Caco-2 (cell line): ENCODE measurements around the gene SLC38A9. TPM values are rescaled to one million over a fixed set of nuclear protein-coding genes. Genes with fewer than 3 reads are reported as not detected.

Experiments
- BruUV-seq: library from RNA; stranded (reverse); fragments of 400-500 nt; replicated peaks from 2 replicates; lab custom pipeline; 2021; lab: Mats Ljungman, UMichigan
- CTCF ChIA-PET: fragments of 300-600 bp; sonication (Branson Sonifier 250); formaldehyde crosslinking; loops from one replicate; lab custom pipeline; 2022; ENCODE audit warnings: antibody characterized with exemption; lab: Charles Lee
- POLR2A ChIA-PET: fragments of 300-600 bp; sonication (Branson Sonifier 250); formaldehyde crosslinking; loops from one replicate; lab custom pipeline; 2022; ENCODE audit warnings: antibody characterized with exemption; lab: Charles Lee
- DNase-seq, 2 experiments: peaks; one replicate each; pipeline versions ENCODE4 v3.0.0 to v3.0.0-alpha.2; 2020 to 2022
- H3K27me3 ChIP-seq: replicated peaks from 2 replicates; pipeline ENCODE4 v1.6.0; 2011; ENCODE audit warnings: low read length; ENCODE audit not compliant: control insufficient read depth, insufficient read depth
- H3K36me3 ChIP-seq: 2 replicates; pipeline ENCODE4 v1.5.1; 2011; ENCODE audit warnings: low read length; ENCODE audit not compliant: control insufficient read depth, insufficient read depth
- H3K4me1 ChIP-seq: fragments of 250-450 bp; sonication (Bioruptor Pico); 2 replicates; pipeline ENCODE4 v1.5.1; 2020; ENCODE audit warnings: mild to moderate bottlenecking
- H3K4me3 ChIP-seq: 2 replicates; pipeline ENCODE4 v1.5.1; 2011; ENCODE audit warnings: low read depth, mild to moderate bottlenecking, control low read depth, low read length
- H3K9me3 ChIP-seq: fragments of 250-450 bp; sonication (Bioruptor Pico); 2 replicates; pipeline ENCODE4 v1.5.1; 2020; ENCODE audit warnings: mild to moderate bottlenecking, moderate library complexity
- H3K27ac Mint-ChIP-seq: one replicate; pipeline ENCODE4 v1.8.0; 2022; ENCODE audit warnings: mixed read lengths; ENCODE audit not compliant: unreplicated experiment
- H3K27me3 Mint-ChIP-seq: one replicate; pipeline ENCODE4 v1.8.0; 2022; ENCODE audit warnings: mixed read lengths; ENCODE audit not compliant: insufficient read depth, unreplicated experiment
- H3K36me3 Mint-ChIP-seq: one replicate; pipeline ENCODE4 v1.8.0; 2022; ENCODE audit warnings: mild to moderate bottlenecking, mixed read lengths; ENCODE audit not compliant: insufficient read depth, unreplicated experiment
- H3K4me1 Mint-ChIP-seq: one replicate; pipeline ENCODE4 v1.8.0; 2022; ENCODE audit warnings: low read depth, mixed read lengths; ENCODE audit not compliant: unreplicated experiment
- H3K4me3 Mint-ChIP-seq: one replicate; pipeline ENCODE4 v1.8.0; 2022; ENCODE audit warnings: mild to moderate bottlenecking, moderate library complexity, mixed read lengths; ENCODE audit not compliant: unreplicated experiment
- H3K9me3 Mint-ChIP-seq: one replicate; pipeline ENCODE4 v1.8.0; 2022; ENCODE audit warnings: mixed read lengths; ENCODE audit not compliant: unreplicated experiment
- CTCF ChIP-seq, 2 experiments: fragments of 200-600 bp in 1 of 2; IDR thresholded peaks; 1 replicate in 1 of 2; 2 replicates in 1 of 2; pipeline versions ENCODE4 v1.5.1 to v1.8.0; 2011 to 2022; ENCODE audit warnings: antibody characterized with exemption in 1 of 2, control low read depth in 1 of 2, inconsistent platforms in 1 of 2, low read depth in 1 of 2, low read length in 1 of 2, mild to moderate bottlenecking in 1 of 2, moderate library complexity in 1 of 2; ENCODE audit not compliant: insufficient read depth in 1 of 2, severe bottlenecking in 1 of 2, unreplicated experiment in 1 of 2
- intact Hi-C: fragments of 100-400 bp; cut with micrococcal nuclease; formaldehyde crosslinking; loops from one replicate; pipeline ENCODE4 v1.10.0; 2022; ENCODE audit not compliant: unreplicated experiment
- total RNA-seq: library from RNA; stranded (reverse); gene quantifications from 2 replicates; pipeline ENCODE4 v1.2.3, GENCODE V29; 2022

SLC38A9 gene
- total RNA-seq, 1 experiment from 2014 or later: 66.9 TPM

GRCh38 chr5:55674340-55674739, 37.8 kb downstream of the SLC38A9 start:
- Histone ChIP-seq H3K9me3 (no peaks in the 10 kb centered on the region), H3K4me3 (no peak overlapping the region), H3K27me3 (no peaks in the 10 kb centered on the region), H3K36me3 (no peaks in the 10 kb centered on the region; the same call in 1 of the 2 replicates), H3K4me1 (no peaks in the 10 kb centered on the region)
- no peaks in the 10 kb centered on the region for H3K9me3 Mint-ChIP-seq
- DNase-seq: no peak
- POLR2A ChIA-PET: no interaction called here
- intact Hi-C loops: no loop called here
- no peaks in the 10 kb centered on the region for H3K4me1 Mint-ChIP-seq
- no peaks in the 10 kb centered on the region for H3K27me3 Mint-ChIP-seq
- H3K4me3 Mint-ChIP-seq: no peak overlapping the region
- no TSS peak for BruUV-seq
- no peak overlapping the region for H3K27ac Mint-ChIP-seq
- no peaks in the 10 kb centered on the region for H3K36me3 Mint-ChIP-seq
- TF ChIP-seq CTCF (IDR thresholded peaks at IDR 0.05; ENCODE audit: insufficient read depth in 1 of 2, low read depth in 1 of 2, low read length in 1 of 2, severe bottlenecking in 1 of 2, unreplicated experiment in 1 of 2): no peak
- CTCF ChIA-PET: no interaction called here

- no peaks in the 10 kb centered on the region for H3K36me3 Mint-ChIP-seq
- DNase-seq: no peak
- no peaks in the 10 kb centered on the region; the same call in 1 of the 2 replicates for H3K36me3 ChIP-seq
- H3K27ac Mint-ChIP-seq: no peak overlapping the region
- H3K4me1 ChIP-seq: peaks cover 5% of the 10 kb centered on the region; the same call in 1 of the 2 replicates
- no TSS peak for BruUV-seq
- H3K9me3 Mint-ChIP-seq: no peaks in the 10 kb centered on the region
- intact Hi-C loops: no loop called here
- H3K4me3 Mint-ChIP-seq: no peak overlapping the region
- H3K27me3 Mint-ChIP-seq: no peaks in the 10 kb centered on the region
- H3K4me1 Mint-ChIP-seq: no peaks in the 10 kb centered on the region
- H3K9me3 ChIP-seq: no peaks in the 10 kb centered on the region
- H3K4me3 ChIP-seq: no peak overlapping the region
- ChIA-PET CTCF (no interaction called here), POLR2A (no interaction called here)
- H3K27me3 ChIP-seq: no peaks in the 10 kb centered on the region
- no peak for TF ChIP-seq CTCF (IDR thresholded peaks at IDR 0.05; ENCODE audit: insufficient read depth in 1 of 2, low read depth in 1 of 2, low read length in 1 of 2, severe bottlenecking in 1 of 2, unreplicated experiment in 1 of 2)
These were observed 39.6 kb downstream of the SLC38A9 start for GRCh38 chr5:55672477-55672911.

- Mint-ChIP-seq H3K4me3 (no peak overlapping the region), H3K9me3 (no peaks in the 10 kb centered on the region), H3K27ac (no peak overlapping the region), H3K4me1 (no peaks in the 10 kb centered on the region), H3K27me3 (no peaks in the 10 kb centered on the region), H3K36me3 (no peaks in the 10 kb centered on the region)
- DNase-seq: no peak
- no peaks in the 10 kb centered on the region; the same call in 1 of the 2 replicates for H3K36me3 ChIP-seq
- H3K4me3 ChIP-seq: no peak overlapping the region
- intact Hi-C loops: no loop called here
- H3K9me3 ChIP-seq: no peaks in the 10 kb centered on the region
- CTCF ChIA-PET: no interaction called here
- peaks cover 5% of the 10 kb centered on the region; the same call in 1 of the 2 replicates for H3K4me1 ChIP-seq
- POLR2A ChIA-PET: no interaction called here
- no TSS peak for BruUV-seq
- no peak for TF ChIP-seq CTCF (IDR thresholded peaks at IDR 0.05; ENCODE audit: insufficient read depth in 1 of 2, low read depth in 1 of 2, low read length in 1 of 2, severe bottlenecking in 1 of 2, unreplicated experiment in 1 of 2)
- no peaks in the 10 kb centered on the region for H3K27me3 ChIP-seq
These were observed 40.1 kb downstream of the SLC38A9 start for GRCh38 chr5:55671975-55672374.
